ENCODE data around the gene ZNF256. TPM values are rescaled to one million over a fixed set of nuclear protein-coding genes. Genes with fewer than 3 reads are reported as not detected.

Gene ZNF256
- 1 to 10 TPM; 3.1 to 7.0 (median 4.9) TPM for total RNA-seq

GRCh38 chr19:57947419-57948134 lies at the start of gene ZNF256:
ZNF256 (minus strand) TSS chr19:57947706; CDS start chr19:57947474, 232 bp downstream.
- no peak for TF ChIP-seq CTCF (IDR thresholded peaks at IDR 0.05; ENCODE audit: low read depth)

- TF ChIP-seq CTCF (IDR thresholded peaks at IDR 0.05; ENCODE audit: low read depth): no peak
Measured at GRCh38 chr19:57992841-57993240, 45.3 kb upstream of the ZNF256 start.

GRCh38 chr19:57978586-57979289 lies 31.2 kb upstream of the ZNF256 start:
- TF ChIP-seq CTCF (IDR thresholded peaks at IDR 0.05; ENCODE audit: low read depth): no peak

- TF ChIP-seq CTCF (IDR thresholded peaks at IDR 0.05; ENCODE audit: low read depth): no peak
Measured at GRCh38 chr19:57974434-57974833, 26.9 kb upstream of the ZNF256 start, which contains the start of gene C19orf18. C19orf18 (minus strand) TSS chr19:57974534; CDS start chr19:57974432, 102 bp downstream.

- TF ChIP-seq CTCF (IDR thresholded peaks at IDR 0.05; ENCODE audit: low read depth): no peak
Measured at GRCh38 chr19:57964761-57965160, 17.3 kb upstream of the ZNF256 start.

GRCh38 chr19:57961785-57962184 lies 14.3 kb upstream of the ZNF256 start:
- TF ChIP-seq CTCF (IDR thresholded peaks at IDR 0.05; ENCODE audit: low read depth): no peak

- TF ChIP-seq CTCF (IDR thresholded peaks at IDR 0.05; ENCODE audit: low read depth): no peak
Measured at GRCh38 chr19:57954996-57955395, 7.5 kb upstream of the ZNF256 start.

Data from subcutaneous adipose tissue (tissue), 4 donors.